DOHH2 (cell line): ENCODE measurements around the gene OR8A1.
"Not testable (repeated sequence)": the region's sequence is repeated elsewhere in the genome, so short reads cannot be mapped to it uniquely, and the experiment has no call there.

Experiments used
- H3F3A ChIP-seq: fragments of 200-600 bp; sonication (generic), shearing (Covaris generic); 2 replicates; pipeline ENCODE4 v1.6.0; 2016; ENCODE audit warnings: antibody characterized with exemption, mild to moderate bottlenecking; ENCODE audit not compliant: control insufficient read depth, insufficient read depth
- H3K27ac ChIP-seq: fragments of 200-600 bp; sonication (generic); 2 replicates; pipeline ENCODE4 v1.5.1; 2014; ENCODE audit warnings: low read depth, mild to moderate bottlenecking, low read length, moderate library complexity
- H3K27me3 ChIP-seq: fragments of 200-600 bp; sonication (generic); 2 replicates; pipeline ENCODE4 v1.6.1; 2014; ENCODE audit warnings: mild to moderate bottlenecking, low read length, mixed read lengths; ENCODE audit not compliant: control insufficient read depth
- H3K36me3 ChIP-seq: fragments of 200-600 bp; sonication (generic); 2 replicates; pipeline ENCODE4 v1.6.1; 2014; ENCODE audit warnings: mild to moderate bottlenecking, low read length, moderate library complexity, mixed read lengths; ENCODE audit not compliant: control insufficient read depth
- H3K4me1 ChIP-seq: fragments of 200-600 bp; sonication (generic); 2 replicates; pipeline ENCODE4 v1.6.1; 2014; ENCODE audit warnings: mild to moderate bottlenecking, low read length, mixed read lengths; ENCODE audit not compliant: control insufficient read depth
- H3K4me2 ChIP-seq: fragments of 200-600 bp; sonication (generic); 2 replicates; pipeline ENCODE4 v1.6.0; 2014; ENCODE audit warnings: mild to moderate bottlenecking, low read length, moderate library complexity
- H3K4me3 ChIP-seq: fragments of 200-600 bp; sonication (generic); 2 replicates; pipeline ENCODE4 v1.5.1; 2014; ENCODE audit warnings: mild to moderate bottlenecking, low read length, mixed read lengths
- H3K79me2 ChIP-seq: fragments of 200-600 bp; sonication (generic); 2 replicates; pipeline ENCODE4 v1.6.1; 2014; ENCODE audit warnings: mild to moderate bottlenecking, low read length, mixed read lengths; ENCODE audit not compliant: control insufficient read depth
- H3K9me2 ChIP-seq: fragments of 200-600 bp; sonication (generic); replicated peaks from 2 replicates; pipeline ENCODE4 v1.6.1; 2014; ENCODE audit warnings: mild to moderate bottlenecking, low read length, mixed read lengths; ENCODE audit not compliant: control insufficient read depth
- H3K9me3 ChIP-seq: fragments of 200-600 bp; sonication (generic); 2 replicates; pipeline ENCODE4 v1.6.1; 2014; ENCODE audit warnings: antibody characterized with exemption, low read length, mixed read lengths; ENCODE audit not compliant: control insufficient read depth, insufficient read depth
- H4K20me1 ChIP-seq: fragments of 200-600 bp; sonication (generic); 2 replicates; pipeline ENCODE4 v1.6.0; 2014; ENCODE audit warnings: low read depth, mild to moderate bottlenecking, antibody characterized with exemption, low read length, moderate library complexity; ENCODE audit not compliant: control insufficient read depth, insufficient read depth
- EZH2phosphoT487 ChIP-seq: fragments of 200-600 bp; sonication (generic); IDR thresholded peaks from 2 replicates; pipeline ENCODE4 v1.6.1; 2017; ENCODE audit warnings: borderline replicate concordance, mild to moderate bottlenecking, antibody characterized with exemption, low read length, moderate library complexity, mixed read lengths
- TF ChIP-seq, protein P1 (sequence below): fragments of 200-600 bp; sonication (generic); IDR thresholded peaks from one replicate; pipeline ENCODE4 v1.5.1; 2014; ENCODE audit warnings: antibody characterized with exemption, mild to moderate bottlenecking, low read depth, low read length; ENCODE audit not compliant: poor library complexity, severe bottlenecking

The OR8A1 gene

DNA sequence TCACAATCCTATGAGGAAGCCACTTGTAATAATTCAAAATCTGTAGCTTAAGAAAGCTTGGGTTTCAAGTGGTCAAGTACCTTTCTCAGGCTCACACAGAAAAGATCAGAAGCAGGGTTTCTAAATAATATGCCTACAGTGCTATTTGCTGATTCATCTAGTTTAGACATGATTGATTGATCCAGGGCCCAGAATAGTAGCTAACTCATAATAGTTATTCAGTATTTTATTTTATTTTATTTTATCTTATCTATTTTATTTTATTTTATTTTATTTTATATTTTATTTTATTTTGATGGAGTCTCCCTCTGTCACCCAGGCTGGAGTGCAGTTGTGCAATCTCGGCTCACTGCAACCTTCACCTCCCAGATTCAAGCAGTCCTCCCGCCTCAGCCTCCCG is 25.5 kb downstream of the OR8A1 start:
- no peak for TF ChIP-seq EZH2phosphoT487
- Histone ChIP-seq H4K20me1 (no peaks in the 10 kb centered on the region), H3F3A (no peaks in the 10 kb centered on the region), H3K9me2 (no peaks in the 10 kb centered on the region), H3K4me2 (no peak overlapping the region), H3K4me1 (no peaks in the 10 kb centered on the region), H3K9me3 (no peaks in the 10 kb centered on the region), H3K27ac (no peak overlapping the region), H3K79me2 (no peaks in the 10 kb centered on the region), H3K27me3 (peaks cover 18% of the 10 kb centered on the region), H3K4me3 (no peak overlapping the region), H3K36me3 (no peaks in the 10 kb centered on the region)

DNA sequence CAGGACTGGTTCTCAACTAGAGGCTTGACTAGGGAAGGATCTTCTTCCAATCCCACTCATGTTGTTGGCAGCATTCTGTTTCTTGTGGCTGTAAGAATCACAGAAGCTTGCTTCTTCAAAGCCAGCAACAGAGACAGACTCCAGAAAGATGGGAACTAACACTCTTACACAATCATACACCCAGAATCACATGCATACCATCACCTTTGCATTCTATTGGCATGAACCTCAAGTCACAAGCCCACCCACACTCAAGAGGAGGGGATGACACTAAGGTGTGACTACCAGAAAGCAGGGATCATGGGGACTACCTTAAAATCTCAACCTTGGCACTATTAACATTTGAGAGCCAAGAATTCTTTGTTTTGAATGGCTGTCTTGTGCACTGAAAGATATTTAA is 27.8 kb downstream of the OR8A1 start:
- no peaks in the 10 kb centered on the region for H4K20me1 ChIP-seq
- no peak overlapping the region for H3K4me3 ChIP-seq
- no peaks in the 10 kb centered on the region for H3K79me2 ChIP-seq
- H3K27ac ChIP-seq, result no peak overlapping the region
- no peaks in the 10 kb centered on the region for H3K36me3 ChIP-seq
- H3K9me3 ChIP-seq, result no peaks in the 10 kb centered on the region
- no peaks in the 10 kb centered on the region for H3F3A ChIP-seq
- no peak overlapping the region for H3K4me2 ChIP-seq
- H3K9me2 ChIP-seq, result no peaks in the 10 kb centered on the region
- no peaks in the 10 kb centered on the region for H3K4me1 ChIP-seq
- TF ChIP-seq, protein P1, sequence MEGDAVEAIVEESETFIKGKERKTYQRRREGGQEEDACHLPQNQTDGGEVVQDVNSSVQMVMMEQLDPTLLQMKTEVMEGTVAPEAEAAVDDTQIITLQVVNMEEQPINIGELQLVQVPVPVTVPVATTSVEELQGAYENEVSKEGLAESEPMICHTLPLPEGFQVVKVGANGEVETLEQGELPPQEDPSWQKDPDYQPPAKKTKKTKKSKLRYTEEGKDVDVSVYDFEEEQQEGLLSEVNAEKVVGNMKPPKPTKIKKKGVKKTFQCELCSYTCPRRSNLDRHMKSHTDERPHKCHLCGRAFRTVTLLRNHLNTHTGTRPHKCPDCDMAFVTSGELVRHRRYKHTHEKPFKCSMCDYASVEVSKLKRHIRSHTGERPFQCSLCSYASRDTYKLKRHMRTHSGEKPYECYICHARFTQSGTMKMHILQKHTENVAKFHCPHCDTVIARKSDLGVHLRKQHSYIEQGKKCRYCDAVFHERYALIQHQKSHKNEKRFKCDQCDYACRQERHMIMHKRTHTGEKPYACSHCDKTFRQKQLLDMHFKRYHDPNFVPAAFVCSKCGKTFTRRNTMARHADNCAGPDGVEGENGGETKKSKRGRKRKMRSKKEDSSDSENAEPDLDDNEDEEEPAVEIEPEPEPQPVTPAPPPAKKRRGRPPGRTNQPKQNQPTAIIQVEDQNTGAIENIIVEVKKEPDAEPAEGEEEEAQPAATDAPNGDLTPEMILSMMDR, result no peak
- no peak for TF ChIP-seq EZH2phosphoT487
- peaks cover 18% of the 10 kb centered on the region for H3K27me3 ChIP-seq

DNA sequence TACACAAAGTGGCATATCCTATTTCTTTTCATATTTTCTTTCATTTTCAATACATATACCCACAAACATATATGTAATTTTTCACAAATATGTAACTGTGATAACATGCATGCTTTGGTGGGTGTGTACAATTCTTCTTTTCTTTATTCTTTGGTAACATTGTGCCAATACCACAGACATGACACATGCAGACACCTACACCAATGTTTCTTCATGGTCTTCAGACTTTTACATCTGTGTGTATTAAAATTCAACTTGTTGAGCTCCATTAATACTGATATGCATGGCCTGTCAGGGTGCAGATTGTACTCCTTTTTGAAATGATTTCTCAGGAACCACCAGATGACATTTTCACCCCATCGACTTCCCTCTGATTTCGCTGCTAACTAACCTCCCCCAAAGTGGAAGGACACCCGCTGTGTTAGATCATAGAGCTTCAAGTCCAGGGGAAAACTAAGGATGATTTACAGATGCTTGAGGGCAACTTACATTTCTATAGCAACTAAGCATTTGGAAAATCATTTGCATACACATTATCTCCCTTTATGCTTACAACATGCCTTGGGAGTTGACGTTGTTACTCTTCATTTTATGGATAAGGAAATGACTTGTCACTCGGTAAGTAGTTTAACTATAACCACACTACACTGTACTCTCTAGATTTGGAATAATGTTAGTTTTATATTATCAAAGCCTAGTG is 31.0 kb downstream of the OR8A1 start:
- Histone ChIP-seq H4K20me1 (no peaks in the 10 kb centered on the region), H3K36me3 (no peaks in the 10 kb centered on the region), H3F3A (no peaks in the 10 kb centered on the region), H3K9me2 (no peaks in the 10 kb centered on the region), H3K27me3 (peaks cover 15% of the 10 kb centered on the region), H3K4me1 (no peaks in the 10 kb centered on the region), H3K27ac (no peak overlapping the region), H3K4me2 (no peak overlapping the region), H3K4me3 (no peak overlapping the region), H3K79me2 (no peaks in the 10 kb centered on the region), H3K9me3 (no peaks in the 10 kb centered on the region)
- TF ChIP-seq, protein P1, result no peak
- no peak for TF ChIP-seq EZH2phosphoT487

DNA sequence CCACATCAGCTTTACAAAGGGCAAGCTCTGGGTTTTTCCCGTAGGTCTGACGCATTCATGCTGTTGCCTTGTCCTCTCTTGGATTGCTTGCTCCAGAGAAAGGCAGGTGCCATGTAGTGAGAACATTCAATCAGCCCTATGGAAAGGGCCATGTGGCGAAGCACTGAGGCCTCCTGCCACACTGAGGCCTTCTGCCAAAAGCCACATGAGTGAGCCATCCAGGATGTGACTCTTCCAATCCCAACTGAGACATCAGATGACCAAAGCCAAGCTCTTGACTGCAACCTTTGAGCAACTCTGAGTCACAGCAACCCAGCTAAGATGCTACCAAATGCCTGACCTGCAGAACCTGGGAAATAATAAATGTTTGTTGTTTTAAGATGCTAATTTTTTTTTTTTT is 32.4 kb downstream of the OR8A1 start:
- no peak overlapping the region for H3K4me3 ChIP-seq
- H3K4me2 ChIP-seq, result no peak overlapping the region
- TF ChIP-seq EZH2phosphoT487, result no peak
- TF ChIP-seq, protein P1, result no peak
- H3K9me2 ChIP-seq, result no peaks in the 10 kb centered on the region
- peaks cover 9% of the 10 kb centered on the region; the same call in 1 of the 2 replicates for H3K27me3 ChIP-seq
- no peaks in the 10 kb centered on the region for H3K9me3 ChIP-seq
- no peak overlapping the region for H3K27ac ChIP-seq
- H4K20me1 ChIP-seq, result no peaks in the 10 kb centered on the region
- no peaks in the 10 kb centered on the region for H3K79me2 ChIP-seq
- no peaks in the 10 kb centered on the region for H3K36me3 ChIP-seq
- H3K4me1 ChIP-seq, result no peaks in the 10 kb centered on the region
- H3F3A ChIP-seq, result no peaks in the 10 kb centered on the region

DNA sequence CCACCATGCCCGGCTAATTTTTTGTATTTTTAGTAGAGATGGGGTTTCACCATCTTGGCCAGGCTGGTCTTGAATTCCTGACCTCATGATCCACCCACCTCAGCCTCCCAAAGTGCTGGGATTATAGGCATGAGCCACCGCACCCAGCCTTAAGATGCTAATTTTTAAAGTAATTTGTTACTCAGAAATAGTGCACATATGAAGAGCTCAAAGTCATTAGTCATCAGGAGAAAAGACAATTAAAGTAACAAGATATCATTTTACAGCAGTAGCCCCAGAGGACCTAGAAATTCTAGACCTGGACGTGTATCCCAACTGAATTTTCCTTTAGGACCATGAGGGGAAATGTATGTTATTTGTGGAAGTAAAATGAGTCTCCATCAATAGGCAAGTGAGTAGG is 32.9 kb downstream of the OR8A1 start:
- H3K4me2 ChIP-seq, H3K79me2 ChIP-seq, H3K27me3 ChIP-seq, H3K9me2 ChIP-seq, H3K9me3 ChIP-seq, H3K36me3 ChIP-seq, H3K4me3 ChIP-seq, H4K20me1 ChIP-seq, H3K4me1 ChIP-seq, H3F3A ChIP-seq, H3K27ac ChIP-seq: not testable (repeated sequence)
